Liver (tissue), 9 donors: ENCODE data around the gene LNX2. TPM values are rescaled to one million over a fixed set of nuclear protein-coding genes. Genes with fewer than 3 reads are reported as not detected.

Experiments used
- DNase-seq: peaks from one replicate; pipeline ENCODE4 v3.0.0-alpha.2; 2017; ENCODE audit warnings: low spot score
- H3K27ac ChIP-seq, 2 donors: one replicate each; pipeline ENCODE4 v1.7.0; 2013; ENCODE audit warnings: inconsistent platforms in 2 of 2, low read length in 2 of 2, control low read depth in 1 of 2, low read depth in 1 of 2, mild to moderate bottlenecking in 1 of 2
- H3K27me3 ChIP-seq, 4 donors: one replicate each; pipeline versions ENCODE4 v1.6.1 to v1.7.0; 2013; ENCODE audit warnings: low read length in 3 of 4, inconsistent platforms in 1 of 4, mild to moderate bottlenecking in 1 of 4, moderate library complexity in 1 of 4; ENCODE audit not compliant: control insufficient read depth in 4 of 4, insufficient read depth in 4 of 4
- H3K36me3 ChIP-seq, 4 donors: one replicate each; pipeline versions ENCODE4 v1.6.1 to v1.7.0; 2013; ENCODE audit warnings: low read length in 3 of 4, mild to moderate bottlenecking in 3 of 4, low read depth in 1 of 4, moderate library complexity in 1 of 4; ENCODE audit not compliant: control insufficient read depth in 4 of 4, insufficient read depth in 3 of 4
- H3K4me1 ChIP-seq, 4 donors: one replicate each; pipeline versions ENCODE4 v1.6.1 to v1.7.0; 2013; ENCODE audit warnings: low read length in 3 of 4, mild to moderate bottlenecking in 3 of 4, moderate library complexity in 1 of 4; ENCODE audit not compliant: control insufficient read depth in 4 of 4, insufficient read depth in 4 of 4
- H3K4me3 ChIP-seq, 3 donors: one replicate each; pipeline versions ENCODE4 v1.6.1 to v1.7.0; 2013; ENCODE audit warnings: low read length in 3 of 3, control low read depth in 1 of 3, low read depth in 1 of 3, mild to moderate bottlenecking in 1 of 3
- H3K9ac ChIP-seq, 2 donors: one replicate each; pipeline ENCODE4 v1.7.0; 2013; ENCODE audit warnings: low read length in 2 of 2, mild to moderate bottlenecking in 2 of 2, moderate library complexity in 2 of 2, control low read depth in 1 of 2, low read depth in 1 of 2
- H3K9me3 ChIP-seq, 4 donors: one replicate each; pipeline versions ENCODE4 v1.6.1 to v1.7.0; 2013; ENCODE audit warnings: low read length in 3 of 4; ENCODE audit not compliant: control insufficient read depth in 4 of 4
- FOXA1 ChIP-seq: IDR thresholded peaks from 2 replicates; pipeline ENCODE4 v1.6.1; 2016; ENCODE audit warnings: antibody characterized with exemption
- FOXA2 ChIP-seq: IDR thresholded peaks from 2 replicates; pipeline ENCODE4 v1.6.1; 2016; ENCODE audit warnings: antibody characterized with exemption
- GABPA ChIP-seq, 2 donors: IDR thresholded peaks in 1 of 2; conservative IDR thresholded peaks in 1 of 2; 2 replicates each; pipeline ENCODE4 v1.6.1; 2016; ENCODE audit warnings: antibody characterized with exemption in 2 of 2, mild to moderate bottlenecking in 1 of 2, moderate library complexity in 1 of 2
- HNF4G ChIP-seq: IDR thresholded peaks from 2 replicates; pipeline ENCODE4 v1.6.1; 2016; ENCODE audit warnings: antibody characterized with exemption
- JUND ChIP-seq, 2 donors: IDR thresholded peaks; 2 replicates each; pipeline ENCODE4 v1.6.1; 2016; ENCODE audit warnings: antibody characterized with exemption in 2 of 2
- MAX ChIP-seq: IDR thresholded peaks from 2 replicates; pipeline ENCODE4 v1.6.1; 2016; ENCODE audit warnings: antibody characterized with exemption
- NR2F2 ChIP-seq: IDR thresholded peaks from 2 replicates; pipeline ENCODE4 v1.6.1; 2016; ENCODE audit warnings: antibody characterized with exemption
- RXRA ChIP-seq, 2 donors: IDR thresholded peaks; 2 replicates each; pipeline ENCODE4 v1.6.1; 2017 to 2018; ENCODE audit warnings: antibody characterized with exemption in 2 of 2, mild to moderate bottlenecking in 1 of 2
- SP1 ChIP-seq: IDR thresholded peaks from 2 replicates; pipeline ENCODE4 v1.6.1; 2018; ENCODE audit warnings: antibody characterized with exemption, mild to moderate bottlenecking
- WGBS: extraction: QIAGEN DNeasy Blood & Tissue Kit; methylation state at CpG from one replicate; pipeline ENCODE4 v1.1.7; 2013; 5-methylcytosine and 5-hydroxymethylcytosine counted together
- polyA plus RNA-seq, 2 donors: library from polyadenylated mRNA; stranded (reverse) in 1 of 2; unstranded in 1 of 2; fragments of 200-250 nt in 1 of 2; fragments of >200 nt in 1 of 2; fragmentation: Nextera tagmentation in 1 of 2; extraction: Ambion mirVana in 1 of 2; gene quantifications; one replicate each; pipeline versions ENCODE4 v1.2.1 to v1.2.3, GENCODE V29; 2013 to 2015
- total RNA-seq, 2 donors: library from RNA; depleted of rRNA; stranded (reverse); fragments of >200 nt; gene quantifications; one replicate each; pipeline ENCODE4 v1.2.3, GENCODE V29; 2014
- TF ChIP-seq, protein P1 (sequence below): IDR thresholded peaks from 2 replicates; pipeline ENCODE4 v1.6.1; 2016; ENCODE audit warnings: antibody characterized with exemption
- TF ChIP-seq, protein P2 (sequence below): IDR thresholded peaks from 2 replicates; pipeline ENCODE4 v1.6.1; 2016; ENCODE audit warnings: antibody characterized with exemption, mild to moderate bottlenecking
- TF ChIP-seq, protein P3 (sequence below): fragments of 150-350 bp; IDR thresholded peaks from 2 replicates; pipeline ENCODE4 v1.5.1; 2017; ENCODE audit warnings: improper control_type of control experiment, low read depth, low read length; ENCODE audit not compliant: missing input control
- donor health status: healthy.
- donor health status: healthy.
- donor health status: healthy.
- donor health status: healthy.
- donor health status: healthy.

Gene LNX2
- total and polyA plus RNA-seq, 4 donors: 6.2 to 25.9 (median 13.3) TPM

DNA sequence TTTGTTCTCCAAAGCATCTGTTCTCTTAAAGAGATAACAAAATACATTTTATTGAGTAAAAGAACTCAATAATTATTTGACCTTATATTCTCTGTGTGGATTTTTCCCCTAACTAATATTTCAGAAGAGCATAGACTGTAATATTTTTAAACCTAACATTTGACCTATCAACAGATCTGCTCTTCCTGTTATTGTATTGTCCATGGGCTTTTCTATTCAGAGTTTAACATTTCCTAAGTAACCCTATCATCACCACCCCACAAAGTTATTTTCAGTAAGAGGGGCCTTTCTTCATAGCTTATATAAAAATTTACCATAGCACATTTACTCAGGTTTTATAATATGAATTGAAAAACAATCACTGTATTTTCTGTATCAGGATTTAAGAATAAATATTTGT lies 18.9 kb upstream of the LNX2 start:
- Histone ChIP-seq H3K4me3 (no peak overlapping the region), H3K27me3 (no peaks in the 10 kb centered on the region), H3K9me3 (no peaks in the 10 kb centered on the region), H3K27ac (no peak overlapping the region), H3K4me1 (peaks cover 1 to 22% (median 8%) of the 10 kb centered on the region in 4 donors), H3K9ac (no peak overlapping the region), H3K36me3 (no peaks in the 10 kb centered on the region)
- DNase-seq: no peak
- TF ChIP-seq GABPA (IDR thresholded peaks at IDR 0.05 in 1 of 2, conservative IDR thresholded peaks at IDR 0.05 in 1 of 2): no peak
- no peak for TF ChIP-seq FOXA2
- TF ChIP-seq MAX: no peak

DNA sequence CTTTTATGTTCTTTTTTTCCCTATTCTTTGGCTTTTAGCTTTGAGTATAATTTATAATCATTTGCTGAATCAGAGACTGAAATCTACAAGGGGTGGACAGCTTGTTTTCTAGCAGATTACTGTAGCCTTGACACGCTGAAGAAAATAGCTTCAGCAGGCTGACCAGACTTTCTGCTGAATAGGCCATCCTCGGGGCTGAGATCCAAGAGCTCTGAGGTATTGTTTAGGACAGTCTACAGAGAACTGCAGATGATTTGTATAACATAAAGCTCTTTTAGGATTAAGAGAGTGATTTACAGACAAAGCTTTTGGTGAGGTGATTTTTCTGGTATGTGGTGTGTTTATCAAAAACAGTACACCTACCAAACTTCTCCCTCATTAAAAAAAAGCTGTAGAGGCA lies 18.2 kb upstream of the LNX2 start:
- TF ChIP-seq FOXA2: no peak
- TF ChIP-seq HNF4G: no peak
- TF ChIP-seq JUND (IDR thresholded peaks at IDR 0.05): no peak
- TF ChIP-seq, protein P1, sequence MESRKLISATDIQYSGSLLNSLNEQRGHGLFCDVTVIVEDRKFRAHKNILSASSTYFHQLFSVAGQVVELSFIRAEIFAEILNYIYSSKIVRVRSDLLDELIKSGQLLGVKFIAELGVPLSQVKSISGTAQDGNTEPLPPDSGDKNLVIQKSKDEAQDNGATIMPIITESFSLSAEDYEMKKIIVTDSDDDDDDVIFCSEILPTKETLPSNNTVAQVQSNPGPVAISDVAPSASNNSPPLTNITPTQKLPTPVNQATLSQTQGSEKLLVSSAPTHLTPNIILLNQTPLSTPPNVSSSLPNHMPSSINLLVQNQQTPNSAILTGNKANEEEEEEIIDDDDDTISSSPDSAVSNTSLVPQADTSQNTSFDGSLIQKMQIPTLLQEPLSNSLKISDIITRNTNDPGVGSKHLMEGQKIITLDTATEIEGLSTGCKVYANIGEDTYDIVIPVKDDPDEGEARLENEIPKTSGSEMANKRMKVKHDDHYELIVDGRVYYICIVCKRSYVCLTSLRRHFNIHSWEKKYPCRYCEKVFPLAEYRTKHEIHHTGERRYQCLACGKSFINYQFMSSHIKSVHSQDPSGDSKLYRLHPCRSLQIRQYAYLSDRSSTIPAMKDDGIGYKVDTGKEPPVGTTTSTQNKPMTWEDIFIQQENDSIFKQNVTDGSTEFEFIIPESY: no peak
- TF ChIP-seq, protein P2, sequence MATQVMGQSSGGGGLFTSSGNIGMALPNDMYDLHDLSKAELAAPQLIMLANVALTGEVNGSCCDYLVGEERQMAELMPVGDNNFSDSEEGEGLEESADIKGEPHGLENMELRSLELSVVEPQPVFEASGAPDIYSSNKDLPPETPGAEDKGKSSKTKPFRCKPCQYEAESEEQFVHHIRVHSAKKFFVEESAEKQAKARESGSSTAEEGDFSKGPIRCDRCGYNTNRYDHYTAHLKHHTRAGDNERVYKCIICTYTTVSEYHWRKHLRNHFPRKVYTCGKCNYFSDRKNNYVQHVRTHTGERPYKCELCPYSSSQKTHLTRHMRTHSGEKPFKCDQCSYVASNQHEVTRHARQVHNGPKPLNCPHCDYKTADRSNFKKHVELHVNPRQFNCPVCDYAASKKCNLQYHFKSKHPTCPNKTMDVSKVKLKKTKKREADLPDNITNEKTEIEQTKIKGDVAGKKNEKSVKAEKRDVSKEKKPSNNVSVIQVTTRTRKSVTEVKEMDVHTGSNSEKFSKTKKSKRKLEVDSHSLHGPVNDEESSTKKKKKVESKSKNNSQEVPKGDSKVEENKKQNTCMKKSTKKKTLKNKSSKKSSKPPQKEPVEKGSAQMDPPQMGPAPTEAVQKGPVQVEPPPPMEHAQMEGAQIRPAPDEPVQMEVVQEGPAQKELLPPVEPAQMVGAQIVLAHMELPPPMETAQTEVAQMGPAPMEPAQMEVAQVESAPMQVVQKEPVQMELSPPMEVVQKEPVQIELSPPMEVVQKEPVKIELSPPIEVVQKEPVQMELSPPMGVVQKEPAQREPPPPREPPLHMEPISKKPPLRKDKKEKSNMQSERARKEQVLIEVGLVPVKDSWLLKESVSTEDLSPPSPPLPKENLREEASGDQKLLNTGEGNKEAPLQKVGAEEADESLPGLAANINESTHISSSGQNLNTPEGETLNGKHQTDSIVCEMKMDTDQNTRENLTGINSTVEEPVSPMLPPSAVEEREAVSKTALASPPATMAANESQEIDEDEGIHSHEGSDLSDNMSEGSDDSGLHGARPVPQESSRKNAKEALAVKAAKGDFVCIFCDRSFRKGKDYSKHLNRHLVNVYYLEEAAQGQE: no peak
- no peak for TF ChIP-seq MAX
- Histone ChIP-seq H3K27ac (no peak overlapping the region), H3K27me3 (no peaks in the 10 kb centered on the region), H3K9me3 (no peaks in the 10 kb centered on the region), H3K4me1 (peaks cover 1 to 18% (median 7%) of the 10 kb centered on the region in 4 donors), H3K36me3 (no peaks in the 10 kb centered on the region), H3K4me3 (no peak overlapping the region), H3K9ac (no peak overlapping the region)
- 78% methylated on average over 2 of the region's 2 CpGs for WGBS
- DNase-seq: no peak

GRCh38 chr13:27638001-27638400 lies 17.7 kb upstream of the LNX2 start:
- Histone ChIP-seq H3K27me3 (no peaks in the 10 kb centered on the region), H3K9me3 (no peaks in the 10 kb centered on the region), H3K27ac (no peak overlapping the region), H3K4me3 (no peak overlapping the region), H3K36me3 (no peaks in the 10 kb centered on the region), H3K9ac (no peak overlapping the region), H3K4me1 (peaks cover 1 to 18% (median 7%) of the 10 kb centered on the region in 4 donors)
- 98% methylated on average over 1 of the region's 1 CpG for WGBS
- no peak for DNase-seq
- TF ChIP-seq, protein P2: no peak
- no peak for TF ChIP-seq SP1
- TF ChIP-seq NR2F2: no peak
- no peak for TF ChIP-seq FOXA1
- TF ChIP-seq JUND (IDR thresholded peaks at IDR 0.05): no peak
- TF ChIP-seq HNF4G: no peak
- TF ChIP-seq RXRA (IDR thresholded peaks at IDR 0.05): no peak
- TF ChIP-seq, protein P3, sequence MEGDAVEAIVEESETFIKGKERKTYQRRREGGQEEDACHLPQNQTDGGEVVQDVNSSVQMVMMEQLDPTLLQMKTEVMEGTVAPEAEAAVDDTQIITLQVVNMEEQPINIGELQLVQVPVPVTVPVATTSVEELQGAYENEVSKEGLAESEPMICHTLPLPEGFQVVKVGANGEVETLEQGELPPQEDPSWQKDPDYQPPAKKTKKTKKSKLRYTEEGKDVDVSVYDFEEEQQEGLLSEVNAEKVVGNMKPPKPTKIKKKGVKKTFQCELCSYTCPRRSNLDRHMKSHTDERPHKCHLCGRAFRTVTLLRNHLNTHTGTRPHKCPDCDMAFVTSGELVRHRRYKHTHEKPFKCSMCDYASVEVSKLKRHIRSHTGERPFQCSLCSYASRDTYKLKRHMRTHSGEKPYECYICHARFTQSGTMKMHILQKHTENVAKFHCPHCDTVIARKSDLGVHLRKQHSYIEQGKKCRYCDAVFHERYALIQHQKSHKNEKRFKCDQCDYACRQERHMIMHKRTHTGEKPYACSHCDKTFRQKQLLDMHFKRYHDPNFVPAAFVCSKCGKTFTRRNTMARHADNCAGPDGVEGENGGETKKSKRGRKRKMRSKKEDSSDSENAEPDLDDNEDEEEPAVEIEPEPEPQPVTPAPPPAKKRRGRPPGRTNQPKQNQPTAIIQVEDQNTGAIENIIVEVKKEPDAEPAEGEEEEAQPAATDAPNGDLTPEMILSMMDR: no peak
